SH-SY5Y (cell line): Measurements from ENCODE around the gene MED7.

ENCODE experiments used
- GATA2 ChIP-seq: IDR thresholded peaks from 2 replicates; pipeline ENCODE4 v1.6.1; 2011; ENCODE audit warnings: mild to moderate bottlenecking, low read depth, low read length
- GATA3 ChIP-seq: IDR thresholded peaks from 2 replicates; pipeline ENCODE4 v1.6.1; 2011; ENCODE audit warnings: low read depth, mild to moderate bottlenecking, low read length, moderate library complexity

Gene MED7

DNA sequence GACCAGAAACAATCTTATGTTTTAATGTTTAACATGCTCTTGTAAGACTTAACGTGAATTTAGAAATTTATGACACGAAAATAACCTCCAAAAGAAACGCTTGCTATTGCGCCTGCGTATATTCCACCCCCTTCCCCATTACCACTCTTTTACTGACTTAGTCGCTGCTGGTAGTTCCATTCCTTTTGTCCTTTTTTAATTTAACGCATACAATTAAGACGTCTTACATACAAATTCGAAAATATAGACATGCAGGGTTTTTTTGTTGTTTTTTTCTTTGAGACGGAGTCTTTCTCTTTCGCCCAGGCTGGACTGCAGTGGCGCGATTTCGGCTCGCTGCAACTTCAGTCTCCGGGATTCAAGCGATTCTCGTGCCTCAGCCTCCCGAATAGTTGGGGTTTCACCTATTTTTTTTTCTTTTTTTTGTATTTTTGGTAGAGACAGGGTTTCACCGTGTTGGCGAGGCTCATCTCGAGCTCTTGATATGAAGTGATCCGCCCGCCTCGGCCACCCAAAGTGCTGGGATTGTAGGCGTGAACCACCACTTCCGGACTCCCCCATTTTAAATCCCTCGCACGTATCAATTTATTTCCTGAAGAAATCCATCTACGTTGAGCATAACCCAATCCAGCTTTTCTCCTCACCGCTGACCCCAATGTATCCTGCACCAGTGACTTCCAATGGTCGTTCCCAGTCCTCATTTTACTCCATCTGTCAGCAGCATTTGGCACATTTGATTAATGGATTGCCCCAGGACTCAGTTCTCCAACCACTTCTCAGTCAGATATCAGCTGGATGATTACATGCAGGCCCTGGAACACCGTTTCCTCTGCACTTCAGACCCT is 684 bp upstream of the MED7 start:
- TF ChIP-seq GATA3 (no peak), GATA2 (no peak)

DNA sequence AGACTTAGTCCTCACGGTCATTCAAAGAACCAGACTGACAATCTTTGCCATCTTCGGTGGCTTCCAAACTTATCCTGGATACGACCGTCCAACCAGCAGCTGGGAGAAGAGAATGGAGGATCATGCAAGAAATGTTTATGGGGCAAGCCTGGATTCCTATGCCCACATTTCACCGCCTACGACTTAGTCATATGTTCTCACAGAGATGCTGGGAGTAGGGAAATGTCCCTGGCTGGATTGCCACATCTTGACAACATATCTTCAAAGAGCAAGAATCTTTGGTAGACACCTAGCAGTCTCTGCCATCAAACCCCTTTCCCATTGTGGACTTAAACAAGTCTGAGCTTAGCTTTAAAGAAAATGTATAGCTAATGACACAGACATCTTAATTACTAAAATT is 5.0 kb downstream of the MED7 start:
- TF ChIP-seq GATA2 (no peak), GATA3 (no peak)

DNA sequence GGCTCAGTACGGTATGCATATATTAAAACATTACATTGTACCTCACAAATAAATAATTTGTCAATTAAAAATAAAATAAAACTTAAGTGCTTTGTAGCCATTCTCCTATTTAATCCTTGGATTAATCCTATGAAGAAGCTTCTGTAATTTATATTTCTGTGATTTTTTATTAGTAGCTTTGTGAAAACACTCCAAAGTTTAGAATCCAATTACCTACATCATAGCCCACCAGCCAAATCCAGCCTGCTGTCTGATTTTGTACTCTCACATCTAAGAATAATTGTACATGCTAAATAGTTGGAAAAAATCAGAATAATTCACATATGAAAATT is 10.4 kb downstream of the MED7 start:
- TF ChIP-seq GATA2 = no peak

DNA sequence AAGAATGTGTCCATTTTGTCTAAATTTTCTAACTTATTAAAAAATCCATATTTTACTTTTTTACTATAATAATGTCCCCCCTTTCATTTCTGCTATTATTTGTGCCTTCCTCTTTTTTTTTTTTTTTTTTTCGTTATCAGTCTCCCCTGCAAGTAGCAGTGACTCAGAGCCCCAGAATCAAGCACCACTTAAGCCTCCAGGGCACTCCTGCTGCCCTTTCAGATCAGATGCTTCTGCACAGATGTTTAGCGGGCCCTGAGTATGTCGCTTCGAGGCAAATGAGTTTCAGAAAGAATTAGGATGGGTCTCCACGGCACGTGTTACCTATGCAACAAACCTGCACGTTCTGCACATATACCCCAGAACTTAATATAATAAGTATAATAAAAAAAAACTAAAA is 11.7 kb downstream of the MED7 start:
- TF ChIP-seq GATA3 (no peak), GATA2 (peak; percentile 47; the same call in 1 of the 2 replicates)

- no peak for TF ChIP-seq GATA3
- TF ChIP-seq GATA2 = no peak
Measured at GRCh38 chr5:157121709-157122108, 21.0 kb downstream of the MED7 start.

DNA sequence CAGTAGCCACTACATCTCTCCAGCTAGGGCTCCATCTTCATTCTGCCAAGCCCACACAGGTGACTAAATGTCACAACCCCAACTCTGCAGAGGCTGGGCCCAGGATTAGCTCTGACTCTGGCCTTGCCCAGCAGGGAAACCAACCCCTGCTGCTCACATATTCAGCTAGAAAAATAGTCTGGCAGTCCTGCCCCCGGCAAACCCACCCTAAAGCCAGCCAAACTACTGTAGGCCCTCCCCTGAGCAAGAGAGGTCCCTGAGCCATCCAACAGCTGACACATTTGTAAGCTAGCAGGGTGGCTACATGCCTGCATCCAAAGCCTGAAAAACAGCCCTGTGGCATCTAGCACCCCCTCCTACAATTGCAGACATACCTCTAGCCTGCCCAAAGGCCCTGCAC is 22.6 kb downstream of the MED7 start:
- TF ChIP-seq GATA3 (no peak), GATA2 (no peak)

GRCh38 chr5:157116483-157116954 is 26.1 kb downstream of the MED7 start:
- TF ChIP-seq GATA2 (no peak), GATA3 (no peak)

- TF ChIP-seq GATA3 = no peak
- no peak for TF ChIP-seq GATA2
Measured at GRCh38 chr5:157115502-157115901, 27.2 kb downstream of the MED7 start.

DNA sequence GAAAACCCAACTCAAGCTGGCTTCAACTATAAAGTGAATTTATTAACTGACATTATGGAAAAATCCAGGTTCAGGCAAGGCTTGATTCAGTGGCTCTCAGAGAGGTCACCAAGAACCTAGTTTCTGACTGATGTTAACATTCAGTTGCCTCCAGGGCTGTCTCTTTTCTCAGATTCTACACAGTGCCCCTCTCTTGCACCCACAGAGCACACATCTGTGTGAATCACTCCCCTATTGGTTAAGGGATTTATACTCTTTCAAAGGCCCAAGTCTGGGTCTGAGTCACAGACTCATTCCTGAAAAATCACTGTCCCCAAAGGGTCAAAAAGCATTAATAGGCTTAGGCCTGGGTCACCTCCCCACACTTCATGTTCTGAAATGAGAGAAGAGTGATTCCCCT is 27.7 kb downstream of the MED7 start:
- no peak for TF ChIP-seq GATA3
- TF ChIP-seq GATA2 = no peak

- TF ChIP-seq GATA2 = no peak
- no peak for TF ChIP-seq GATA3
Measured at GRCh38 chr5:157113002-157113401, 29.7 kb downstream of the MED7 start.

DNA sequence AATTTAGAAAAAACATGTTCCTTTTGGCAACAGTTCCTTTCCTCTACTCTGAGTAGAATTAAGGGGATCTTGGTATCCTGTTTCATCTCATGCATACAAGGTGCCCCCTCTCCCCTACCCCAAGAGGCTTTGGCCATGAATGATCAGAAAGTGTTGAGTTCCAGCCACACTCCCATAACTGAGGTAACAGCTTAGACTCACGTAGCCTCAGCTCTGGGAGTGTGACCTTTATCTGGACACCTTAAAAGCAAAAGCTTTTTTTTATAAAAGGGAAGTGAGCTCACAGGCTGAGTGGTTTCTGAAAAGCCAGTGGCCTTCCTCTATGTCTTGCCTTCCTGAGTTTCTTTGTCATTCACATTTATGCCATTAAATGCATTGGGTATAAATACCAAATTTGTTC is 32.9 kb downstream of the MED7 start:
- TF ChIP-seq GATA3 (no peak), GATA2 (no peak)

- TF ChIP-seq GATA3 = no peak
- no peak for TF ChIP-seq GATA2
Measured at GRCh38 chr5:157108976-157109375, 33.7 kb downstream of the MED7 start, which contains the start of gene HAVCR2. Gene HAVCR2 (minus strand): TSS chr5:157109044. CDS start chr5:157108983, 61 bp downstream.

DNA sequence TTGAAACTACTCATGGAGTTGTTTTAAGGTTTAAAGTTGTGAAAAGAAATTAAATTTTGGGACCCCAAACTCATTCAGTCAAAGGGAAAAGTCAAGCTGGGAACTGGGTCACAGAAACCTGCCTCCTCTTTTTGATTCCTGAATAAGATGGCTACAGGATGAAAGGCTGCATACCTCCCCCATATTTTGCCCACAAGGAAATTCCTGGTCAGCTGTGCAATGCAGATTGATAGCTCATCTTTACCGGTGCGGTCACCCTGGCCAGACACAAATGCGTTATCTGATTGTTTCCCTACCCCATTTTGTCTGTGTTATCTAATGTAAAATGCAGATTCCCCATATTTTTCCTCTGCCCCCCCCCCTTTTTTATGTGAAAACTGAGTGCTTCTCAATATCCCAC is 35.2 kb downstream of the MED7 start:
- TF ChIP-seq GATA3 (no peak), GATA2 (no peak)

GRCh38 chr5:157106630-157107461 is 35.8 kb downstream of the MED7 start:
- no peak for TF ChIP-seq GATA2
- no peak for TF ChIP-seq GATA3

- TF ChIP-seq GATA3 = no peak
- TF ChIP-seq GATA2 = no peak
Measured at GRCh38 chr5:157100140-157100679, 42.5 kb downstream of the MED7 start.
